NCI-H526 treated with DMSO at 0.1 percent for 48 hours (cell line): ENCODE measurements around the gene METTL23.

ENCODE experiments used
- DNase-seq: peaks from one replicate; lab custom pipeline; 2025; lab: John Stamatoyannopoulos, UW

The METTL23 gene

GRCh38 chr17:76772842-76773525 lies 46.3 kb downstream of the METTL23 start:
- DNase-seq = no peak

- DNase-seq = no peak
Observed at GRCh38 chr17:76775021-76775600, 48.5 kb downstream of the METTL23 start.

- no peak for DNase-seq
Observed at GRCh38 chr17:76781056-76781982, 54.7 kb downstream of the METTL23 start.

- DNase-seq = no peak
Observed at GRCh38 chr17:76783146-76783545, 56.5 kb downstream of the METTL23 start.
